AG04449 (cell line): ENCODE data around the gene NPAS2.

Experiments used
- CTCF ChIA-PET: fragments of 350-600 bp; formaldehyde crosslinking; extraction: SDS; loops from one replicate; lab custom pipeline; 2021; ENCODE audit warnings: antibody characterized with exemption; lab: Yijun Ruan, JAX
- POLR2A ChIA-PET: fragments of 400-600, 350-600 bp; formaldehyde crosslinking; extraction: SDS; loops from one replicate; lab custom pipeline; 2020; ENCODE audit warnings: antibody characterized with exemption, inconsistent platforms; lab: Yijun Ruan, JAX
- DNase-seq: peaks from one replicate; pipeline ENCODE4 v3.0.0-alpha.2; 2010; ENCODE audit warnings: low read depth, low spot score
- H3K4me3 ChIP-seq: 2 replicates; pipeline ENCODE4 v1.5.1; 2011; ENCODE audit warnings: low read depth, mild to moderate bottlenecking, control low read depth, low read length
- TF ChIP-seq, protein P1 (sequence below): IDR thresholded peaks from one replicate; pipeline ENCODE4 v1.5.1; 2011; ENCODE audit warnings: mild to moderate bottlenecking, moderate library complexity, low read length, control low read depth, inconsistent platforms; ENCODE audit not compliant: insufficient read depth; ENCODE audit errors: missing control alignments

Gene NPAS2

DNA sequence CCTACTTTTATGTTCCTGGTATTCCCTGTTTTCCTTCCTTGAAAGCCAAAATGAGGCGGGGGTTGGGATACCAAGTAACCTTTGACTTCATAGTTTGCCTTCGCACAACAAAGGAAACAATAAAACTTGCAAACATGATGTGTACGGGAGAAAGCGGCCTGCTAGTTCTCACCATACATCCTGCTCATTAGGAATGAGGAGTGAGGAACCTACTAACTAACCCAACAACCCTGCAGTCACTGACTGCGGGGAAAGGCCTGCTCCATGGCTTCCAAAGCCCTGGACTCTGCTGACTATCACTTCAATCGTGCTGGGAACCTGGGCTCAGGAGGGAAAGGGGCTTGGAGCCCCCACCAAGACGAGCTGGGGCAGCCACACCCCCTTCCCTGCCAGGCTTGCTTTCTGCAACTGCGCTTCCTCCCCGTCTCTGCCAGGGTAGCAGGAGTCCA, 206.3 kb downstream of the NPAS2 start:
- no peak for DNase-seq
- TF ChIP-seq, protein P1, sequence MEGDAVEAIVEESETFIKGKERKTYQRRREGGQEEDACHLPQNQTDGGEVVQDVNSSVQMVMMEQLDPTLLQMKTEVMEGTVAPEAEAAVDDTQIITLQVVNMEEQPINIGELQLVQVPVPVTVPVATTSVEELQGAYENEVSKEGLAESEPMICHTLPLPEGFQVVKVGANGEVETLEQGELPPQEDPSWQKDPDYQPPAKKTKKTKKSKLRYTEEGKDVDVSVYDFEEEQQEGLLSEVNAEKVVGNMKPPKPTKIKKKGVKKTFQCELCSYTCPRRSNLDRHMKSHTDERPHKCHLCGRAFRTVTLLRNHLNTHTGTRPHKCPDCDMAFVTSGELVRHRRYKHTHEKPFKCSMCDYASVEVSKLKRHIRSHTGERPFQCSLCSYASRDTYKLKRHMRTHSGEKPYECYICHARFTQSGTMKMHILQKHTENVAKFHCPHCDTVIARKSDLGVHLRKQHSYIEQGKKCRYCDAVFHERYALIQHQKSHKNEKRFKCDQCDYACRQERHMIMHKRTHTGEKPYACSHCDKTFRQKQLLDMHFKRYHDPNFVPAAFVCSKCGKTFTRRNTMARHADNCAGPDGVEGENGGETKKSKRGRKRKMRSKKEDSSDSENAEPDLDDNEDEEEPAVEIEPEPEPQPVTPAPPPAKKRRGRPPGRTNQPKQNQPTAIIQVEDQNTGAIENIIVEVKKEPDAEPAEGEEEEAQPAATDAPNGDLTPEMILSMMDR: no peak
- POLR2A ChIA-PET: no interaction called here
- CTCF ChIA-PET: interaction anchor here (0.6 to 1.9 kb wide), 9 partner anchors 10 to 180 kb away, joined by 3 to 13 read pairs (median 4); no protein-coding TSS in a partner anchor
- H3K4me3 ChIP-seq: no peak overlapping the region

DNA sequence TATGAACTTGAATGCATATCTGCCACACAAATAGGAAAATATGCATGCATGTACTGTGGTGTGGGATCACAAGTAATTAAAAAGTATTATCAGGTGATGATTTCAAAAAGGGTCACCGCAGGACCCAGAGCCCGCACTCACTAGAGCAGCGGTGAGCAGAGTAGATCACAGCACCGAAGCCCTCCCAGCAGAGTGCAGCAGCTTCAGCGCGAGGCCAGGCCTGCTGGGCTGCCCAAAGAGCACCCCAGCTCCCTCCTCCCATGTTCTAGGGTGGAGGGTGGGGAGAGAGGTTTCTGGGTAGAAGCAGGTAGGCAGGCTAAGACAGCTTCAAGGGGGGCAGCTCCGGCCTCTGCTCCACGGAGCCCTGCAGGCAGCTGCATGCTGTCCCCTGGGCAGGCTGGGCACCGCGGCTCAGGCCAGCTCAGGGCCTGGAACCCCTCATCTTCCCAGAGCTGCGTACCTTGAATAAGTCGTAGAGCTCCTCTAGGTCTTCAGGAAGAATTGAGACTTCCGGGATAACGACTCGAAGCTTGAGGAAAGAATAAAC, 207.1 kb downstream of the NPAS2 start:
- no peak for DNase-seq
- TF ChIP-seq, protein P1: no peak
- ChIA-PET CTCF (interaction anchor here (1.3 to 1.9 kb wide), 4 partner anchors 9 to 179 kb away, joined by 4 to 13 read pairs (median 10); no protein-coding TSS in a partner anchor), POLR2A (no interaction called here)
- no peak overlapping the region for H3K4me3 ChIP-seq

DNA sequence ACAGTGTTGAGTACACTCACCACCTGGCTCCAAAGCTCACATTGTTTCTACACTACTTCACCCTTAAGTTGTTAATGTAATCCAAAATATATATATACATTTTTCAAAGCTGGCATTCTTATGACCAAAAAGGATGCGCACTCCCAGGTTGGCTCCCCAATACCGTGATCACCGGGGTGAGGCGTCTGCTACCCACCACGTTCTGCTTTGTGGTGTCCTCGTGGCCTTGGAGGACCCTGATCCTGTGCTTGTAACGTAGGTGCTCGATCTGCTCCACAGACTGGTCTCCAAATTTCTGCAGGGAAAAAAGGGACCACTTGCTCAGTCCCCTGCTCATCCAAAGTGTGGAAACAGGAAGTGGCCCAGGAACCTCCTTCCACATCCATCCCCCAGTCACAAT, 207.9 kb downstream of the NPAS2 start:
- no peak overlapping the region for H3K4me3 ChIP-seq
- ChIA-PET POLR2A (no interaction called here), CTCF (interaction anchor here (1.8 to 1.9 kb wide), 2 partner anchors 8 to 178 kb away, joined by 11 to 13 read pairs; no protein-coding TSS in a partner anchor)
- no peak for DNase-seq
- TF ChIP-seq, protein P1: no peak

DNA sequence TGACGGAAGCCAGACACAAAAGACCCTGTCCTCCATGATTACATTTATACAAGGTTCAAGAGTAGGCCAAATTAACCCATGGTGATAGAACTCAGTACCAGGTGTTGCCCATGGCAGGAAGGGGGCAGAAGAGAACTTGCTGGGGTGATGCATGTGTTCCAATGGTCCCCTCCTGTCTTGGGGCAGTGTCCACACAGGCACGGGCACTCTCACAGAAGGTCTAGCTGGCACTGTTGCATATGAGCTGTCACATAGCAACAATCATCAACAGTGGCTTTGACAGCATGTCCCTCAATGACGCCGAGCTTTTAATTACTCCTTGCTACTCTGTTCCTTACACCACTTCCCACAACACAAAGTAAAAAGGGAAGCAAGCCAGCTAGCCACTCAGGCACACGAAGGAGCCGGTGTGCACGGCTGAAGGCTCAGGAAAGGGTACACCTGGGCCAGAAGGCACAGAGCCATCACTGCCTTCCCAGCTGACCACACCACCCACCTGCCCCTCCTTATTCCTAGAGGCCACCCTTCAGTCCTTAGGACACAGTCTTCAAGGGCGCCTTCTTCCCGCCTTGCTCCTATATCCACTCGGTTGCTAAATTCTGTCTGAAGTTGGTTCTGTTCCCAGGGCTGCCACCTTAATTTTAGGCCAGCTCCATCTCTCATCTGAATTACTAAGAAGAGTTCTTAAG, 211.1 kb downstream of the NPAS2 start:
- CTCF ChIA-PET: interaction anchor here (1.1 to 4.4 kb wide), 4 partner anchors 12 to 301 kb away, joined by 3 to 19 read pairs (median 6); no protein-coding TSS in a partner anchor
- TF ChIP-seq, protein P1: no peak
- POLR2A ChIA-PET: no interaction called here
- DNase-seq: no peak
- no peak overlapping the region for H3K4me3 ChIP-seq

DNA sequence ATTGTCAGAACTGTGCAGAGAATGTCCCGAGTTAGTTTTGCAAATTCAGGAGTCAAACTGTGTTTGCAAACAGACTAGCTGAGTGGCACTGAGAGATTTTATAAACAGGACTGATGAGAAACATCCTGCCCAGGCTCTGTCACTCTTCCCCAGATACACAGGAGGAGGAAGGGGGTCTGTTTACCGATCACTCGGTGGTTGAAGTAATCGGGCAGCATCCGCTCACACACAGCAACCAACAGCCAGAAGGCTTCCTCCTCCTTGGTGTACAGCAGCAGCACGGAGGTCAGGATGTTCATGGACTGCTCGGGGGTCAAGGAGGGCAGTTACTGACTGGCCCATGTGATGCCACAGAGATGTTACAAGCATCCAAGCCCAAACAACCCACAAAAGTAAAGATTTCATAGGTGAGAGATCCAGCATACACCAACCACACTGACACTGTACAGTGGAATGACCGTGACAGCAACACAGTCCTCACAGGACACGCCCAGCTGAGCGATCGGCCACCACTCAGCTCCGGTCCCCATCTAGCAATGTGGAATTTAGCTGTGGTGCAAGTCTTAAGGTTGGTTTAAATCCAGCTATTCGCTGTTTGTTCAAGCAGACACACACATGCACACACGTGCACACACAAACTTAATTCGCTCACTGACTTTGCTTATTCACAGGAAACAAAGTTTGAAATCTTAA, 212.3 kb downstream of the NPAS2 start:
- DNase-seq: no peak
- ChIA-PET POLR2A (no interaction called here), CTCF (interaction anchor here (1.0 to 4.4 kb wide), 6 partner anchors 15 to 302 kb away, joined by 3 to 19 read pairs (median 6); no protein-coding TSS in a partner anchor)
- no peak overlapping the region for H3K4me3 ChIP-seq
- TF ChIP-seq, protein P1: no peak
